Activated CD8-positive, alpha-beta memory T cell treated with anti-CD3 and anti-CD28 coated beads, Interleukin-2, amount 50 U/mL, for 24 hours (primary cell): ENCODE data around the gene PARD6G.
"Not testable (repeated sequence)": the region's sequence is repeated elsewhere in the genome, so short reads cannot be mapped to it uniquely, and the experiment has no call there.

Source experiments
- DNase-seq: peaks from one replicate; pipeline ENCODE4 v3.0.0-alpha.2; 2020; ENCODE audit errors: extremely low read depth

PARD6G gene

DNA sequence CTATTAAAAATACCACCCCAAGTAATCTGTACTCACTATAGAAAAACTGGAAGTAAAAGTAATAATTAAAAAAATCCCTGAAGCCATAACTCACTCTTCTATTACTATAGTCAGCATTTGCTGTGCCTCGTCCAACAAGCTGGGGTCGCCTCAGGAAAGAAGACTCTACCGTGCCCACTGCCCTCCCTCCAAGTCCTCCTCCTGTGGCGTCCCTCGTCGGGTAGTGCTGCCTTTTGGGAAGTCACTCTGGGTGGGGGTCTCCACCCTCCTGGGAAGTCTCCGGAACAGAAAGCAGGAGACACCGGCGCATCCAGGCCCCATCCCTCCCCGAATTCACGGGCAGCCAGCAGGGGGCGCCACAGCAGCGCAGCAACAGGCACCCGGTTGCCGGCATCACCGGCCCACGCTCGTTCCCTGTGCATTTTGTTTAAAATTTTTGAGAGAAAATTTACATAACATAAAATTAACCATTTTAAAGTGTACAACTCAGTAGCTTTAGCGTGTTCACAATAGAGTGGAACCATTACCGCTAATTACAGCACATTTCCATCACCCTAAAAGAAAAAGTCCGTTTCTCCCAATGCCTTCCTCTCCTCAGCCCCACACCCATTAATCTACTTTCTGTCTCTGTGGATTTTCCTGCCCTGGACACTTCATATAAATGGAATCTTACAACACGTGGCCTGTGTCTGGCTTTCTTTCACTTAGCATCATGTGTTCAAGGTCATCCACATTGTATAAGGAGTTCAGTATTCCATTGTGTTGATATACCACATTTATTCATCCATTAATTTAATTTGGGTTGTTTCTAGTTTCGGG is 76.1 kb downstream of the PARD6G start:
- no peak for DNase-seq

GRCh38 chr18:80170395-80171053 is 76.8 kb downstream of the PARD6G start:
- no peak for DNase-seq

GRCh38 chr18:80169607-80170006 is 77.7 kb downstream of the PARD6G start:
- no peak for DNase-seq

- no peak for DNase-seq
These were observed 78.3 kb downstream of the PARD6G start for GRCh38 chr18:80168982-80169381.

DNA sequence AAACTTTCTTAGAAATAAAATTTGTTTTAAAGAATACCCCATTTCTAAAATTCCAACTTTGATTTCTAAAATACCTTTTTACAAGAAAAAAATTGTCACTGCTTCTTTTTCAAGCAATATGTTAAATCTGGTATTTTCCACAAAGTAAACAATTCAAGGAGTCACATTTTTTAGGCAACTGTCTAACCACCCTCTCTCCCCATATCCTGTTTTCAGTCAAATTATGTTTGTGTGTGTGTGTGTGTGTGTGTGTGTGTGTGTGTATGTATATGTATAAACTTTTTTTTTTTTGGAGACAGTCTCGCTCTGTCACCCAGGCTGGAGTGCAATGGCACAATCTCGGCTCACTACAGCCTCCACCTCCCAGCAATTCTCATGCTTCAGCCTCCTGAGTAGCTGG is 79.0 kb downstream of the PARD6G start:
- DNase-seq: no peak

DNA sequence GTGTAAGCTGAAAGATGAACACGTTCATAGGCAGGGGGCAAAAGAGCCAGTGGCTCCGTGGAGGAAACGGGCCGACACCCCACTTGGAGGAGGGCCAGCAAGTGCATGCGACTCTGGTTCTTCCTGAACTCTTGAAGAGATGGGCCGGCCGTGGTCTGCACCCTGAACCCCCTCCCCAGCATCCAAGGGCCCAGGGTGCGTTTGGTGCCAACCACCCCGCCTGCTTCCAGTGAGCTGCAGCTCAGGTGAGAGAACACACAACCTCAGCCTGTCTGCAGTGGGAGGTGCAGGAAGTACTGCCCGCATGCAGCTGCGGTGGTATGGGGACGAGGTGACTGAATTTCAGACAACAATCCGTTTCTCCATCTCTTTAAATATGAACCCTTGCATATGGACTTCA is 79.4 kb downstream of the PARD6G start:
- DNase-seq: no peak

DNA sequence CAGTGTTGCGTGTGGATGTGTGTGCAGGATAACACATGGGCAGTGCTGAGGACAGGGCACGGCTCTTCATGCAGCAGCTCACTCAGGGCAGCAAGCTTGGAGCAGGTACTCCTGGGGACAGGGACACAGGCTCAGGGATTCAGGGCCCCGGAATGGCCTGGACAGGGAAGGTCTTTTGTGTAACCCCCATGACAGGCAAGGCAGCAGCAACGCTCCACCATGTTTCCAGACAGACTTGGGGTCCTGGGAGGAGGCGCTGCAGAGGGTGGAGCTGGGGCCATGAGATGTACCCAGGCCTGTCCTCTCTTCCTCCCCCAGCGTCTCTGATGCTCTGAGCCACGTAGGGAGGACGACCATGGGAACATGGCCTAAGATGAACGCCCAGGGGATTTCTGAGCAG is 80.0 kb downstream of the PARD6G start:
- no peak for DNase-seq

DNA sequence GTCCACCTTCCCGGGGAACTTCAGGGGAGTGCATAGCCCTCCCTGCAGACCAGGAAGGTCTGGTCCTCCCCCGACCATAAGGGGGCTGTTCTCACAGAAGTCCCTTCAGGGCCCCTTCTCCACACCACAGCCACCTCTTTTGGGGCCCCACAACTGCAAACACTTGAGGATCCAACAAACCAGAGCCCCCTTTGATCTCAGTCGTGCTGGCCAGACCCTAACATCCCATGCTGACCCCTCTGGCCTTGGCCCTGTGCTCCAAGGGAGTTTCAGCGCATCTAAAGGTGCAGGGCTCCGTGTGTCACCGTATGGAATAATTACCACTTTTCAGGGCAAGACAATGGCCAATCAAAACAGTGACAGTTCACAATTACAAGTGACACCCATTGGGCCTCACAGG is 80.6 kb downstream of the PARD6G start:
- no peak for DNase-seq

- DNase-seq: no peak
These were observed 81.1 kb downstream of the PARD6G start for GRCh38 chr18:80166240-80166639.

DNA sequence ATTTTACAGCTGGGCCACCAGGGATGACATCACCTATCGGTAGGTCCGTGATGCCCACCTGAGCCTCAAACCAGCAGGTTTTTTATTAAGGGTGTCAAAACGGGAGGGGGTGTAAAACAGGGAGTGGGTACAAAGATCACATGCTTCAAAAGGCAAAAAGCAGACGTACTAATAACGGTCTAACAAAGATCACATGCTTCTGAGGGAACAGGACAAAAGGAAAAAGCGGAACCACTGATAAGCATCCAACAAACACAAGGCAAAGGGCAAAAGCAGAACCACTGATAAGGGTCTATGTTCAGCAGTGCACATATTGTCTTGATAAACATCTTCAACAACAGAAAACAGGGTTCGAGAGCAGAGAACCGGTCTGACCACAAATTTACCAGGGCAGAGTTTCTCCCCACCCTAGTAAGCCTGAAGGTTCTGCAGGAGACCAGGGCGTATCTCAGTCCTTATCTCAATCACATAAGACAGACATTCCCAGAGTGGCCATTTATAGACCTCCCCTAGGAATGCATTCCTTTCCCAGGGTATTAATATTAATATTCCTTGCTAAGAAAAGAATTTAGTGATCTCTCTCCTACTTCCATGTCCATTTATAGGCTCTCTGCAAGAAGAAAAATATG is 82.5 kb downstream of the PARD6G start:
- DNase-seq: not testable (repeated sequence)

DNA sequence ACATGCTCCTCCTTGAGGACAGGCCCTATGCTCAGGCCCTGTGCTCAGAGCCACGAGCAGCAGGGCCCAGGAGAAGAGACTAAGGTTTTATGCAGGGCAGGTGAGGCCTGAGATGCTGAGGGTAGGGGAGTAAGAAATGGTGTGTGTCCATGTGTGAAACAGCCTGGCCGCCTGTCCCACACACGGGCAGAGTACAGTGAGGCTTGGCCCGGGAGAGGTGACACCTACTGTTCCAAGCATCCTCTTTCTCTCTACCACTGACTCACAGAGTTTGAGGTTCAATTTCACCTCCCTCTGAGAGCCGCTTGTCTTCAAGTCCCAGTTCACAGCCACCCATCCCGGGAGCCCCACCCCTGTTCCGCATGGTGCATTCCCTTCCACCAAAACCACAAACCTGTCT is 84.1 kb downstream of the PARD6G start:
- no peak for DNase-seq

DNA sequence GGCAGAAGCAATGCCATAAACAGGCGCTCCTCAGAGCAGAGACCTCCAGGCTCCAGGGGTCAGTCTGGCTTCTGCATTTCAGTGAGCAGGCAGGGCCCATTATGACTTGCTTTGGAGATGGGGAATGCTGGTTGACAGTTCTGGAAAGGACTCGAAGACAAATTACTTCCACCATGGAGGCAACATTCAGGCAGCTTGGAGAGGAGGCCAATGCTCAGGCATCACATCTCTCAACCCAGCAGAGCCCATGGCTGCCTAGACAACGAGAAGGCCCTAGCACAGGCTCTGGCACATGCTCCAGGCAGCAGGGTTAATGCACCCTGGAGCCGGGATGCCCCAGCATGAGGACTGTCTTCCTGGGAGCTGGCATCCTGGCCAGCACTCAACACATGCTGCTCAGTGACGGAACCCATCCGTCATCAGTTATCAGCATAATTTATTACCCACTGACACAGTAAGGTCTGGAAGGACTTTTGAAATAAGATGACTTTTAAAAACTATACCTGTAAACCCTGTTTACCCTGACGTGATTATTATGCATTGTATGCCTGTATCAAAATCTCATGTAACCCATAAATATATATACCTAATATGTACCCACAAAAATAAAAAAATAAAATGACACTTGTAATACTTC is 85.4 kb downstream of the PARD6G start:
- DNase-seq: no peak

- DNase-seq: no peak
These were observed 87.3 kb downstream of the PARD6G start for GRCh38 chr18:80159713-80160636.

GRCh38 chr18:80158365-80158764 is 88.9 kb downstream of the PARD6G start:
- DNase-seq: no peak

GRCh38 chr18:80157708-80158343 is 89.5 kb downstream of the PARD6G start:
- DNase-seq: peak; percentile 57

- no peak for DNase-seq
These were observed 93.0 kb downstream of the PARD6G start for GRCh38 chr18:80154293-80154692.

DNA sequence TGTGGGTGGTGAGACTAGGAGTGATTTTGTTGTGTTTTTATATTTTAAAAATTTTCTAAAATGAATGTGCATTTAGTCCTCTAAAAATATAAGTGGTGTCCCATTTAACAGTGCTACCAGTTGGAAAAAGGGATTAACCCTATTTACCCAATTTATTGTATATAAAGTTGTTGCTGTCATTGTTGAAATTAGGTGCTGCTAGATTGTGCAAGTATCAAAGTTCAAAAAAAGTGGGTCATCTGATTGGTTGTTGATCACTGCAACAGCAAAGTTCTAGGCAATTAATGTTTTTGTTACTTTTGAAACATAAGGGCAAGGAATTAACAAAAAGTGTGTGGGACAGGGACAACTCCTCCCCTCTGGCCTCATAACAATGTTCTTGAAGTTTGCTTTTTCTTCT is 97.6 kb downstream of the PARD6G start:
- DNase-seq: no peak

DNA sequence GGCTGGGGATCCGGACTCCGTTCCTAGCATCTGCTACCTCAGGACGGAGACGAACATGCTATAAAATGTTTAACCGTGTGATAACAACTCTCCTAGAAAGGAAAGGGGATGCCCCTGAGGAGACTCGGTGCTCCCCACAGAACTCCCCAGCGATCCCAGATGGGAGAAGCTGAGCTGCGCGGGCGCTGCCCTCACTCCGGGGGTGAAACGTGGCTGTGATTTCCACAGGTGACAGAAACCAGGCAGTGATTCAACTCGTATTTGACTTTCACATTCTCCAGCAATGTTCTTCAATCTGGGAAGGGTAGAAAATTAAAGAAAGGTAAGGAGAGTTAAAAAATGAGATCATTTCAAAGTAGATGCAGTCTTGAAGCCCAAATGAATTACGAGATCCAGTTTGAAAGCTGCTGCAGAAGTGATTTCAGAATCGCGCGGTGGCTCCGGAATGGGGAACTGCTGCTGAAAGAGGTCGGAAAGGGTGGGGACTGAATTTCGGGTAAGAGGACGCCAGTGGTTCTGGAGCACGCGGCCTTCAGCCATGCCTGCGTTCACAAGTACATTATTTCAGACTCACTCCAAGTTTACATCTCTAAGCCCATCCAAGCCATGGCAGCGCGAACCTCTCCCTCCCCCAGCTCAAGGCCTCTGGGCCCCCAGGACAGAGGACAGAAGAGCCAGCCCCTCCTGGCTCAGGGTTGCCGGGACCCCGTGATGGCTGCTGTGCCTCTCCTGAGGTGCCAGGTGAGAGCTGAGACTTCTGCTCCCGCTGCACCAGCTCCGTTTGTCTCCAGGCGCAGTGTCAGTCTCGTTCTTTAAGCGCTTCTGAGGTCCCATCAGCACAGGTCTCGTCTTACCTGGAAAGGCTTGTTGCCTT is 98.8 kb downstream of the PARD6G start:
- DNase-seq: no peak

DNA sequence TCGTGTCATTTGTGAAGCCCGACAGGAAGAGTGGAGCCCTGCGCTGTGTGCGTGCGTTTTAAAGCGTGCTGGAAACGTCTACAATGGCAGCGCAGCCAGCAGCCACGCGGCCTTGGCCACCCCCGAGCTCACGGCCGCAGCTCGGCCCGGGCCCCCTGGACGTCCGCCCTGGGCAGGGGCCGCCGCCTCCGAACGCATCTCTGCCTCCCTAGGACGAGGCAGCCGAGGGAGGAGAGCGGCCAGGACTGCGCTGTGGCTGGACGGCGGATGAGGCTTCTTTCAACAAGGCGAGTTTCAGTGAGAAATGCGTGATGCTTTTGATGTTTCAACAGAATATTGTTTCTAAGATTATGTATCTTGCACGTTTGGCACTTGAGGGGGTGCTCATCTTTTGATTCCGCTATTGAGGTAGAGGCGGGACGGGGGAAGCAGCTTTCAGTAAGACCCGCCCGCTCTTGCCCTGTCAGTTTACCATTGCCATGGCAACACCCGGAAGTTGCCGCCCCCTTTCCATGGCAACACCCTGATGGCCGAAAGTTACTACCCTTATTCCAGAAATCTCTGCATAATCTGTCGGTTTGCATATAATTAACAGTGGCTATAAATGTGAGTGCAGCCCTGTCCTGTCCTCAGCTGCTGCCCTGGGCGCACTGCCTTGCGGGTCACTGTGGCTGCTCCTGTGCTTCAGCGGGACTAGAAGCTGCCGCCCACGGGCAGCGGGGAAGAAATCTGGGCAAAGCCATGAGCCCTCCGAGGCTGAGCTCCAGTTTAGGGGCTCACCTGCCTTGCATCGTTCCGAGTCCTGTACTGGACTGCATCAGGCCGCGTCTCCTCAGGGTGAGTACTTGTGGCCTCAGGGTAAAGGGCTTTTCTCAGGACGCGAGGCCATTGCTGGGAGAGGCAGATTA is 99.6 kb downstream of the PARD6G start:
- peak; percentile 60 for DNase-seq
